ENCODE measurements around the gene CIAPIN1. TPM values are rescaled to one million over a fixed set of nuclear protein-coding genes. Genes with fewer than 3 reads are reported as not detected.

Gene CIAPIN1
- polyA plus RNA-seq, 1 donor = 52.8 TPM

GRCh38 chr16:57469917-57470470 is 22.8 kb upstream of the CIAPIN1 start:
- H3K27ac ChIP-seq (ENCODE audit: low read length) = peak overlapping the region; percentile 80
- H3K4me3 ChIP-seq (ENCODE audit: low read length) = no peak overlapping the region
- peaks cover 46% of the 10 kb centered on the region for H3K4me1 ChIP-seq (ENCODE audit: control insufficient read depth, insufficient read depth, low read length)
- no CpG with 5 or more reads among the region's 9 CpGs for WGBS (ENCODE audit: insufficient coverage, low lambda C conversion rate)
- peaks cover 89% of the 10 kb centered on the region for H3K36me3 ChIP-seq (ENCODE audit: control insufficient read depth, insufficient read depth, low read length)
- H3K27me3 ChIP-seq (ENCODE audit: control insufficient read depth, insufficient read depth, low read length) = no peaks in the 10 kb centered on the region
- H3K9me3 ChIP-seq (ENCODE audit: control insufficient read depth, low read depth, low read length) = no peaks in the 10 kb centered on the region
- no peak for DNase-seq

DNA sequence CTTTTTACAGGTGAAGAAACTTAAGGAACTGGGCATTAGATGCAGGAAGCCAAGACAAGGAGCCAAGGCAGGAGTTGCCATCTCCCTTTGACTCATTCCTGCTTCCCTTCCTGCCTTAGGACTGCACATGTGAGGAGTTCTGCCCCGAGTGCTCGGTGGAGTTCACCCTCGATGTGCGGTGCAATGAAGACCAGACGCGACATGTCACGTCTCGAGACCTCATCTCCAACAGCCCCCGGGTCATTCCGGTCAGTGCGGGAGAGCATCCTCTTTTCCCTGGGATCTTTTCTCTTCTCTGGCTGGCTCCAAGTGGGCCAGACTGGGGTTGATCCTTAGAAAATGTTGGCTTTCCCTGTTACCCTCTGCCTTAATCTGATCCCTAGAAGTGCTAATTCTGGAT is 21.9 kb upstream of the CIAPIN1 start:
- Histone ChIP-seq H3K4me1 (ENCODE audit: control insufficient read depth, insufficient read depth, low read length) (peaks cover 46% of the 10 kb centered on the region), H3K4me3 (ENCODE audit: low read length) (no peak overlapping the region), H3K9me3 (ENCODE audit: control insufficient read depth, low read depth, low read length) (no peaks in the 10 kb centered on the region), H3K27me3 (ENCODE audit: control insufficient read depth, insufficient read depth, low read length) (no peaks in the 10 kb centered on the region), H3K36me3 (ENCODE audit: control insufficient read depth, insufficient read depth, low read length) (peaks cover 87% of the 10 kb centered on the region), H3K27ac (ENCODE audit: low read length) (no peak overlapping the region)
- DNase-seq = no peak
- WGBS (ENCODE audit: insufficient coverage, low lambda C conversion rate) = no CpG with 5 or more reads among the region's 11 CpGs

DNA sequence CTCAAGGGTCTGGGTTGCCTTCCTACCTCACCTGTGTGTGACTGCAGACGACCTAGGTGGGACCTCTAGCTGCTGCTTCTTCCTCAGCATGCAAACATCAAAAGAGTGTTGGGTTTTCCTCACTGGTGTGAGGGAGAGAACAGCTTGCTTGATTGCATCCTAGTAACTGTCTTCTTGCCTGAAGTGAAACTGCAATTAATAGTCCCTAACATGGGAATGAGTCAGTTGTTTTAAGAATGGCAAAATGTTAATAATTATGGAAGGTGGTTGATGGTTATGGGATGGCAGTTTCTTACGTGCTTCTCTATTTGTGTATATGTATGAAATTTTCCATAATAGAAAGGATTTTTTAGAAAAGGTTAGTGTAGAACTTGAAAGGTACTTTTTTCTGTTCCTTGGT is 21.2 kb upstream of the CIAPIN1 start:
- 100% methylated on average over 1 of the region's 2 CpGs for WGBS (ENCODE audit: insufficient coverage, low lambda C conversion rate)
- H3K36me3 ChIP-seq (ENCODE audit: control insufficient read depth, insufficient read depth, low read length) = peaks cover 85% of the 10 kb centered on the region
- H3K4me1 ChIP-seq (ENCODE audit: control insufficient read depth, insufficient read depth, low read length) = peaks cover 43% of the 10 kb centered on the region
- H3K27ac ChIP-seq (ENCODE audit: low read length) = no peak overlapping the region
- no peaks in the 10 kb centered on the region for H3K9me3 ChIP-seq (ENCODE audit: control insufficient read depth, low read depth, low read length)
- no peaks in the 10 kb centered on the region for H3K27me3 ChIP-seq (ENCODE audit: control insufficient read depth, insufficient read depth, low read length)
- H3K4me3 ChIP-seq (ENCODE audit: low read length) = no peak overlapping the region
- no peak for DNase-seq

DNA sequence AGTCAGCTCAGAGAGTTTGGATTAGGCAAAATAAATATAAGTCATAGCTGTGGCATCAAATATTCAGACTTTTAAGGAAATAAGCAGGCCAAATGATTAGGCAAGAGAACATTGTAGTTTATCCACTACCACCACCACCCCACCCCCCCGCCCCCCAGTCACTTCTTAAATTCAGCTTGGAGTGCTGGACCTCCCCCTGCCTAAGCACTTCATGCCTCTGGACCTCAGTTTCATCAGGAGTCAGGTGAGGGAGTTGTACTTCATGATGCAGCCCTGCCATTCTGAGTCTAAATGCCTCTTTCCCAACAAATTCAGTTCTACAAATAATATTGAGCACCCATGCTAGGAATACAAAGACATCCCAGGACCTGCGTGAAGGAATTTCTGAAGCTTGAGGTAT is 17.3 kb upstream of the CIAPIN1 start:
- Histone ChIP-seq H3K27me3 (ENCODE audit: control insufficient read depth, insufficient read depth, low read length) (no peaks in the 10 kb centered on the region), H3K27ac (ENCODE audit: low read length) (no peak overlapping the region), H3K36me3 (ENCODE audit: control insufficient read depth, insufficient read depth, low read length) (peaks cover 70% of the 10 kb centered on the region), H3K4me1 (ENCODE audit: control insufficient read depth, insufficient read depth, low read length) (peaks cover 7% of the 10 kb centered on the region), H3K4me3 (ENCODE audit: low read length) (no peak overlapping the region), H3K9me3 (ENCODE audit: control insufficient read depth, low read depth, low read length) (no peaks in the 10 kb centered on the region)
- no peak for DNase-seq
- no CpG with 5 or more reads among the region's 2 CpGs for WGBS (ENCODE audit: insufficient coverage, low lambda C conversion rate)

DNA sequence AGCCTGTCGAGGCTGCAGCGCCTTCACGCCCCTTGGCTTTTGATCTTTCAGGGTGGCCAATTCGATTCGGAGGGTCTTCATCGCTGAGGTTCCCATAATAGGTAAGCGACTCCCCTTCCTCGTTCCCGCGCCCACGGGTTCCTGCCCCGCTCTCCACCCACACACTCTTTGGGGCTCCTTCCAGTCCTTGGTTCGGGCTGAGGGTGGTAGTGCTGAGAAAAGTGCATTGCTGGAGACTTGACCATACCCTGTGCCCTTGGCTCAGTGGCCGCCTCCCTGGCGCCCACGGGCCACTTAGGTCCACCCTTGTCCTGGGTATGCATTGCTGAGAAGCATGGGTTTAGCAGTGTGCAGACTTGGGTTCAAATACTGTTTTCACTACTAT is 15.8 kb upstream of the CIAPIN1 start:
- DNase-seq = no peak
- Histone ChIP-seq H3K27me3 (ENCODE audit: control insufficient read depth, insufficient read depth, low read length) (no peaks in the 10 kb centered on the region), H3K36me3 (ENCODE audit: control insufficient read depth, insufficient read depth, low read length) (peaks cover 70% of the 10 kb centered on the region), H3K4me1 (ENCODE audit: control insufficient read depth, insufficient read depth, low read length) (no peaks in the 10 kb centered on the region), H3K27ac (ENCODE audit: low read length) (no peak overlapping the region), H3K4me3 (ENCODE audit: low read length) (peak overlapping the region; percentile 85), H3K9me3 (ENCODE audit: control insufficient read depth, low read depth, low read length) (no peaks in the 10 kb centered on the region)
- no CpG with 5 or more reads among the region's 16 CpGs for WGBS (ENCODE audit: insufficient coverage, low lambda C conversion rate)

DNA sequence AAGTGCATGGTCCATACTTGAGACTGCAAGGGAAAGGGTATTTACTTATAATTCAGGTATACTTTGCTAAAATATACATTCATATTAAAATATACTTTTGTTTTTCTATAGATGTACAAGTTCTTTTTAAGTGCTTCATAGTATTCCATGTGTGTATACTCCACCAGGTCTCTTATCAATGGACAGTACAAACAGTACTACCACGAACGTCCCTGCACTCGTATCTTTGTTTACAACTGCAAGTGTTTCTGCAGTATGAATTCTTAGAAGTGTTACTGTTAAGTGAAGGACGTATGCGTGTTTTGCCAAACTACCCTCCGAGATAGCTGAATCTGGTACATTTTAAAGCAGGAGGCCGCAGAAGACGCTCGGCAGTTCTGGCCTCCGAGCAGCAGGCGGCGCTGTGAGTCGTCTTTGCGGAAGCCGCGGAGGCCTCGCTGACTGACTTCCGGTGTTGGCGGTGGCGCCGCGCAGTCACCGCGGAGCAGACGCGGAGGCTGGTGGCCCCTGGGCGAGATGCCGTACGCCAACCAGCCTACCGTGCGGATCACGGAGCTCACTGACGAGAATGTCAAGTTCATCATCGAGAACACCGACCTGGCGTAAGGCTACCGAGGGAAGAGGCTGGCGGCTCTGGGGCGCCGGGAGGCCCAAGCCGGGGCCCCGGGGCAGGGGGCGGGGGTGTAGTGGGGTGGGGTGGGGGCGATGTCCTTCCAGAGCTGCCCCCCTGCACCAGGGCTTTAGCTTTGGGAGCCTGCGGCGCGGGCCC is 15.2 kb upstream of the CIAPIN1 start, which contains the start of gene POLR2C:
TSS of gene POLR2C (plus strand) at position 471 of the 769 bp plus-strand sequence. CDS start at position 517, 46 bp downstream.
- DNase-seq = peak; percentile 84 to 86
- H3K36me3 ChIP-seq (ENCODE audit: control insufficient read depth, insufficient read depth, low read length) = peaks cover 71% of the 10 kb centered on the region
- no peaks in the 10 kb centered on the region for H3K27me3 ChIP-seq (ENCODE audit: control insufficient read depth, insufficient read depth, low read length)
- H3K9me3 ChIP-seq (ENCODE audit: control insufficient read depth, low read depth, low read length) = no peaks in the 10 kb centered on the region
- H3K27ac ChIP-seq (ENCODE audit: low read length) = no peak within 1 kb of the TSS
- WGBS (ENCODE audit: insufficient coverage, low lambda C conversion rate) = no CpG with 5 or more reads among the region's 47 CpGs
- peak within 1 kb of the TSS; percentile 85 for H3K4me3 ChIP-seq (ENCODE audit: low read length)
- H3K4me1 ChIP-seq (ENCODE audit: control insufficient read depth, insufficient read depth, low read length) = no peaks in the 10 kb centered on the region

GRCh38 chr16:57452021-57452420 is 4.8 kb upstream of the CIAPIN1 start:
- no peak overlapping the region for H3K27ac ChIP-seq (ENCODE audit: low read length)
- H3K4me1 ChIP-seq (ENCODE audit: control insufficient read depth, insufficient read depth, low read length) = peaks cover 7% of the 10 kb centered on the region
- no peak for DNase-seq
- H3K4me3 ChIP-seq (ENCODE audit: low read length) = no peak overlapping the region
- H3K36me3 ChIP-seq (ENCODE audit: control insufficient read depth, insufficient read depth, low read length) = peaks cover 58% of the 10 kb centered on the region
- no CpG with 5 or more reads among the region's 10 CpGs for WGBS (ENCODE audit: insufficient coverage, low lambda C conversion rate)
- no peaks in the 10 kb centered on the region for H3K27me3 ChIP-seq (ENCODE audit: control insufficient read depth, insufficient read depth, low read length)
- H3K9me3 ChIP-seq (ENCODE audit: control insufficient read depth, low read depth, low read length) = no peaks in the 10 kb centered on the region

- Histone ChIP-seq H3K4me1 (ENCODE audit: control insufficient read depth, insufficient read depth, low read length) (peaks cover 13% of the 10 kb centered on the region), H3K9me3 (ENCODE audit: control insufficient read depth, low read depth, low read length) (no peaks in the 10 kb centered on the region), H3K36me3 (ENCODE audit: control insufficient read depth, insufficient read depth, low read length) (peaks cover 6% of the 10 kb centered on the region), H3K27me3 (ENCODE audit: control insufficient read depth, insufficient read depth, low read length) (no peaks in the 10 kb centered on the region), H3K27ac (ENCODE audit: low read length) (peak overlapping the region; percentile 57), H3K4me3 (ENCODE audit: low read length) (peak overlapping the region; percentile 91)
- peak in 1 of 2 donors; percentile 60 for DNase-seq
- WGBS (ENCODE audit: insufficient coverage, low lambda C conversion rate) = no CpG with 5 or more reads among the region's 28 CpGs
Observed at GRCh38 chr16:57446531-57447185, 527 bp downstream of the CIAPIN1 start.

DNA sequence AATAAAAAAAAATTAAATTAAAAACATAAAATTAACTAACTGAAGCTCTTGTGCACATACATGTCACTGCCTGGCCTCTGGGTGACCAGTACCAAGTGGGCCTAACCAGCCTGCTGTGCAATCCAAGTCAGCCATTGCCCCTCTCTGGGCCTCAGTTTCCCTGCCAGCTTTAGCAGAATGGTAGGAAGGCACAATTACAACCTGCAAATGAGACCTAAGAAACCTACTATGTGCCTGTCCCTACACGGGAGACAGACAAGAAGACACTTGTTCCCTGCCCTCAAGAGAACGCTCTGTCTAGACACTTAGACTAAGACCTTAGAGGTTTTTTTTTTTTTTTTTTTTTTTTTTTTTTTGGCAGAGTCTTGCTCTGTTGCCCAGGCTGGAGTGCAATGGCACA is 1.7 kb downstream of the CIAPIN1 start:
- peaks cover 4% of the 10 kb centered on the region for H3K36me3 ChIP-seq (ENCODE audit: control insufficient read depth, insufficient read depth, low read length)
- DNase-seq = no peak
- H3K27me3 ChIP-seq (ENCODE audit: control insufficient read depth, insufficient read depth, low read length) = no peaks in the 10 kb centered on the region
- H3K4me3 ChIP-seq (ENCODE audit: low read length) = no peak overlapping the region
- H3K27ac ChIP-seq (ENCODE audit: low read length) = no peak overlapping the region
- no CpG with 5 or more reads among the region's 2 CpGs for WGBS (ENCODE audit: insufficient coverage, low lambda C conversion rate)
- no peaks in the 10 kb centered on the region for H3K9me3 ChIP-seq (ENCODE audit: control insufficient read depth, low read depth, low read length)
- H3K4me1 ChIP-seq (ENCODE audit: control insufficient read depth, insufficient read depth, low read length) = peaks cover 13% of the 10 kb centered on the region

DNA sequence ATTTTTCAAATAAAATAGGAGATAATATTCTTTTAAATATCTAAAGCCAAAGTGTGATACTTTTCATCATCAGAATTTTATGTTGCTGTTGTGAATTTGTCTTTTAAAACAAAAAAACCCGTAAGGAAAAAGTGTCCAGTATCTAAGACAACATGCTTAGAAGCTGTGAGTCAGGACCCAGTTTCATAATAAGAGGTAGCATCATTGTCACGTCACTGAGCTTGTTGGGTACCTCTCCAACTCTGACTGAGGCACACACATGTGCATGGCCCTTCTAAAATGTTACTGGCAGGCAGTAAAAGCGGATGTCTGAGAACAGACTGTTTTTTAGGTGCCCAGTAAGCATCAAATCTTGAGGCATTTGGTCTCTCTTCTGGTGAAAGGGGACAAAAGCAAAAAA is 2.5 kb downstream of the CIAPIN1 start:
- DNase-seq = no peak
- Histone ChIP-seq H3K4me1 (ENCODE audit: control insufficient read depth, insufficient read depth, low read length) (peaks cover 13% of the 10 kb centered on the region), H3K4me3 (ENCODE audit: low read length) (no peak overlapping the region), H3K9me3 (ENCODE audit: control insufficient read depth, low read depth, low read length) (no peaks in the 10 kb centered on the region), H3K36me3 (ENCODE audit: control insufficient read depth, insufficient read depth, low read length) (peaks cover 9% of the 10 kb centered on the region), H3K27me3 (ENCODE audit: control insufficient read depth, insufficient read depth, low read length) (no peaks in the 10 kb centered on the region), H3K27ac (ENCODE audit: low read length) (no peak overlapping the region)
- no CpG with 5 or more reads among the region's 3 CpGs for WGBS (ENCODE audit: insufficient coverage, low lambda C conversion rate)

Measured in large intestine (tissue), 3 donors.